HFFc6 (cell line): ENCODE data around the gene CTR9. TPM values are rescaled to one million over a fixed set of nuclear protein-coding genes. Genes with fewer than 3 reads are reported as not detected.

Source experiments
- DNase-seq: peaks from one replicate; pipeline ENCODE4 v3.0.0-alpha.2; 2018
- H3K27ac Mint-ChIP-seq: 2 replicates; pipeline ENCODE4 v1.8.0; 2020; ENCODE audit warnings: mild to moderate bottlenecking, mixed read lengths
- H3K27me3 Mint-ChIP-seq: 2 replicates; pipeline ENCODE4 v1.8.0; 2021; ENCODE audit warnings: mild to moderate bottlenecking, moderate library complexity, mixed read lengths; ENCODE audit not compliant: insufficient read depth
- H3K36me3 Mint-ChIP-seq: 2 replicates; pipeline ENCODE4 v1.8.0; 2021; ENCODE audit warnings: low read depth, mixed read lengths
- H3K4me1 Mint-ChIP-seq: 2 replicates; pipeline ENCODE4 v1.8.0; 2020; ENCODE audit warnings: low read depth, mixed read lengths
- H3K4me3 Mint-ChIP-seq: 2 replicates; pipeline ENCODE4 v1.8.0; 2020; ENCODE audit warnings: mild to moderate bottlenecking, moderate library complexity, mixed read lengths
- H3K9me3 Mint-ChIP-seq: 2 replicates; pipeline ENCODE4 v1.8.0; 2020; ENCODE audit warnings: mild to moderate bottlenecking, mixed read lengths
- CTCF ChIP-seq: fragments of 200-600 bp; sonication (generic); IDR thresholded peaks from 2 replicates; pipeline ENCODE4 v1.5.0; 2021; ENCODE audit warnings: antibody characterized with exemption, mild to moderate bottlenecking
- total RNA-seq, 6 experiments: library from RNA; stranded (reverse); fragmentation: NEBNext Ultra II Directional; extraction: Animal tissue kit (Norgen Biotek cat#: 25700); gene quantifications; 2 replicates in 1 of 6; 3 replicates in 5 of 6; pipeline ENCODE4 v1.2.3, GENCODE V29; 2021

The CTR9 gene
- total RNA-seq, 6 experiments from 2014 or later = 38.5 to 49.9 (median 44.2) TPM

DNA sequence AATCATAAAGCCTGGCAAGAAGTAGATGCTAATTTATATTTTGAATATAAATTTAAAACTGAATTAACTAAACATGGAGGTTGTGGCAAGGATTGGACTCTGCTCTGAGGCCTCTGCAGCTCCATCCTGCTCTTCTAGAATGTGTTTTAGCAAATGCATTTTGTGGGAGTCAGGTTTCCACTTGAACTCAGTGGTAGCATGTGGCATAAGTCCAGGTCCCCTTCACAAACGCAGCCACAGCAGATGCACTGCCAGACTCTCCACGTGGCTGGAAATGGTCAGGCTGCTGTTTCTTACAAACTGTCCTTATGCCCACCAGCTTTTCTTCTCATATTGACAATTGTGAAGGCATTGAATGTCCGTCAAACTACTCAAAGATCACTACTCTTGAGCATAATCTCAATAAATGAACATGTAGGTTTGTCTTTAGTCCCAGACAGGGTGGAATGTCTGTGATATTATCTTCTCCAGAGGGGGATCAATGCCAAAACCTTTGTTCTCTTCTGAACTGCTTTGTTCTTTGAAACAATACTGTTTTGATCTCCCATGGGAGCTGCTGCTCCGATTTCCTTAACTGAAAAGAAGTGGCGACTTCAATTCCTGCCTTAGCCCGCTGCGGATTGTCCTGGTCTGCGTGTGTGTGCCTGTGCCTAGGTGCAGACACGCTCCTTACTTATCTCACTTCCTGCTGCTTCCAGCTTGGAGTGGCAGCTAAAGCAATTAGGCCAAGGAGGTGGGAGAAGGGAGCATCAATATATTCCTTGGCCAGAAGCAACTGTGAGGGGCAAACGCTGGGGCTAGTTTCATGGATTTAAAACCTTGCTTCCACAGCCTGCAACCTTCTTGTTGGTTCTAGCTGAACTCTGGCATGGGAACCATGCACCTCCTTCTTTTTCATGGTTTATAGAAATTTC lies 33.4 kb downstream of the CTR9 start:
- no peaks in the 10 kb centered on the region; the same call in 1 of the 2 replicates for H3K4me1 Mint-ChIP-seq
- H3K9me3 Mint-ChIP-seq = no peaks in the 10 kb centered on the region
- H3K27me3 Mint-ChIP-seq = peaks cover 7% of the 10 kb centered on the region
- no peak for DNase-seq
- H3K27ac Mint-ChIP-seq = no peak overlapping the region
- H3K4me3 Mint-ChIP-seq = no peak overlapping the region
- peaks cover 7% of the 10 kb centered on the region; the same call in 1 of the 2 replicates for H3K36me3 Mint-ChIP-seq
- no peak for TF ChIP-seq CTCF

DNA sequence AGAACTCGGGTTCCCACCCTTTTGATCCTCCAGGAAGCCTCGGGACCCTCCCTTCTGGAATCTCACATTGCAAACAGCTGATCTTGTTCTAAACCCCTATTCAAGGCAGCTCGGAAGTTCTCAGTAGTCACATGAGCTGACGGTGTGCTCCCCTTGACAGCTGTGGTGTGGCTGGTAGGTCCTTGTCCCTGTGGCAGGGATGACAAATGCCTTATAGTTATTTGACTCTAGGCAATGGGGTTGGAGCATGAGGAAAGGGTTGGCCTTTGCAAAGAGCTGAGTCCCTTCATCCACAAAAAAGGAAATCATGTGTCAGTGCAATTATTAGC lies 34.1 kb downstream of the CTR9 start:
- peaks cover 7% of the 10 kb centered on the region for H3K27me3 Mint-ChIP-seq
- H3K27ac Mint-ChIP-seq = no peak overlapping the region
- TF ChIP-seq CTCF = no peak
- H3K4me3 Mint-ChIP-seq = no peak overlapping the region
- H3K4me1 Mint-ChIP-seq = no peaks in the 10 kb centered on the region
- DNase-seq = no peak
- H3K36me3 Mint-ChIP-seq = peaks cover under 1% of the 10 kb centered on the region; the same call in 1 of the 2 replicates
- H3K9me3 Mint-ChIP-seq = no peaks in the 10 kb centered on the region

GRCh38 chr11:10786451-10786850 lies 35.4 kb downstream of the CTR9 start:
- Mint-ChIP-seq H3K4me3 (no peak overlapping the region), H3K36me3 (no peaks in the 10 kb centered on the region), H3K4me1 (no peaks in the 10 kb centered on the region), H3K9me3 (no peaks in the 10 kb centered on the region), H3K27me3 (peaks cover 7% of the 10 kb centered on the region), H3K27ac (no peak overlapping the region)
- no peak for TF ChIP-seq CTCF
- DNase-seq = no peak

- H3K27ac Mint-ChIP-seq = no peak overlapping the region
- peaks cover 8% of the 10 kb centered on the region for H3K4me1 Mint-ChIP-seq
- TF ChIP-seq CTCF = peak; percentile 95
- DNase-seq = peak; percentile 71
- peaks cover 13% of the 10 kb centered on the region for H3K27me3 Mint-ChIP-seq
- no peaks in the 10 kb centered on the region for H3K9me3 Mint-ChIP-seq
- H3K4me3 Mint-ChIP-seq = no peak overlapping the region
- peaks cover 11% of the 10 kb centered on the region for H3K36me3 Mint-ChIP-seq
Observed at GRCh38 chr11:10792385-10793068, 41.5 kb downstream of the CTR9 start.

- H3K36me3 Mint-ChIP-seq = peaks cover 16% of the 10 kb centered on the region
- no peak for DNase-seq
- H3K4me1 Mint-ChIP-seq = peaks cover 8% of the 10 kb centered on the region
- H3K27ac Mint-ChIP-seq = no peak overlapping the region
- H3K4me3 Mint-ChIP-seq = no peak overlapping the region
- no peak for TF ChIP-seq CTCF
- H3K9me3 Mint-ChIP-seq = no peaks in the 10 kb centered on the region
- peaks cover 13% of the 10 kb centered on the region for H3K27me3 Mint-ChIP-seq
Observed at GRCh38 chr11:10793470-10794255, 42.6 kb downstream of the CTR9 start.
